Measurements from ENCODE around the gene LGALS4. TPM values are rescaled to one million over a fixed set of nuclear protein-coding genes. Genes with fewer than 3 reads are reported as not detected.
"Not testable (repeated sequence)": the region's sequence is repeated elsewhere in the genome, so short reads cannot be mapped to it uniquely, and the experiment has no call there.

LGALS4 gene
- total RNA-seq, 1 donor from 2014 or later: 1.1 TPM

- no peak overlapping the region for H3K4me3 ChIP-seq (ENCODE audit: low read depth, low read length)
- no peaks in the 10 kb centered on the region for H3K27me3 ChIP-seq (ENCODE audit: control insufficient read depth, insufficient read depth, low read length)
- DNase-seq (ENCODE audit: low read depth): no peak
- H3K36me3 ChIP-seq (ENCODE audit: control insufficient read depth, insufficient read depth, low read length): no peaks in the 10 kb centered on the region
- FAIRE-seq: no peak
- TF ChIP-seq, protein P1, sequence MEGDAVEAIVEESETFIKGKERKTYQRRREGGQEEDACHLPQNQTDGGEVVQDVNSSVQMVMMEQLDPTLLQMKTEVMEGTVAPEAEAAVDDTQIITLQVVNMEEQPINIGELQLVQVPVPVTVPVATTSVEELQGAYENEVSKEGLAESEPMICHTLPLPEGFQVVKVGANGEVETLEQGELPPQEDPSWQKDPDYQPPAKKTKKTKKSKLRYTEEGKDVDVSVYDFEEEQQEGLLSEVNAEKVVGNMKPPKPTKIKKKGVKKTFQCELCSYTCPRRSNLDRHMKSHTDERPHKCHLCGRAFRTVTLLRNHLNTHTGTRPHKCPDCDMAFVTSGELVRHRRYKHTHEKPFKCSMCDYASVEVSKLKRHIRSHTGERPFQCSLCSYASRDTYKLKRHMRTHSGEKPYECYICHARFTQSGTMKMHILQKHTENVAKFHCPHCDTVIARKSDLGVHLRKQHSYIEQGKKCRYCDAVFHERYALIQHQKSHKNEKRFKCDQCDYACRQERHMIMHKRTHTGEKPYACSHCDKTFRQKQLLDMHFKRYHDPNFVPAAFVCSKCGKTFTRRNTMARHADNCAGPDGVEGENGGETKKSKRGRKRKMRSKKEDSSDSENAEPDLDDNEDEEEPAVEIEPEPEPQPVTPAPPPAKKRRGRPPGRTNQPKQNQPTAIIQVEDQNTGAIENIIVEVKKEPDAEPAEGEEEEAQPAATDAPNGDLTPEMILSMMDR (IDR thresholded peaks at IDR 0.05; ENCODE audit: insufficient read depth, low read length, severe bottlenecking): no peak
Measured at GRCh38 chr19:38809592-38810252, 3.0 kb downstream of the LGALS4 start.

- Histone ChIP-seq H3K36me3 (ENCODE audit: control insufficient read depth, insufficient read depth, low read length) (no peaks in the 10 kb centered on the region), H3K4me3 (ENCODE audit: low read depth, low read length) (no peak overlapping the region), H3K27me3 (ENCODE audit: control insufficient read depth, insufficient read depth, low read length) (no peaks in the 10 kb centered on the region)
- TF ChIP-seq, protein P1 (IDR thresholded peaks at IDR 0.05; ENCODE audit: insufficient read depth, low read length, severe bottlenecking): no peak
- no peak for FAIRE-seq
- DNase-seq (ENCODE audit: low read depth): no peak
Measured at GRCh38 chr19:38808741-38809140, 4.0 kb downstream of the LGALS4 start.

- H3K36me3 ChIP-seq (ENCODE audit: control insufficient read depth, insufficient read depth, low read length); H3K4me3 ChIP-seq (ENCODE audit: low read depth, low read length); H3K27me3 ChIP-seq (ENCODE audit: control insufficient read depth, insufficient read depth, low read length); FAIRE-seq: not testable (repeated sequence)
- DNase-seq (ENCODE audit: low read depth): peak; percentile 70
Measured at GRCh38 chr19:38807374-38808098, 5.2 kb downstream of the LGALS4 start.

DNA sequence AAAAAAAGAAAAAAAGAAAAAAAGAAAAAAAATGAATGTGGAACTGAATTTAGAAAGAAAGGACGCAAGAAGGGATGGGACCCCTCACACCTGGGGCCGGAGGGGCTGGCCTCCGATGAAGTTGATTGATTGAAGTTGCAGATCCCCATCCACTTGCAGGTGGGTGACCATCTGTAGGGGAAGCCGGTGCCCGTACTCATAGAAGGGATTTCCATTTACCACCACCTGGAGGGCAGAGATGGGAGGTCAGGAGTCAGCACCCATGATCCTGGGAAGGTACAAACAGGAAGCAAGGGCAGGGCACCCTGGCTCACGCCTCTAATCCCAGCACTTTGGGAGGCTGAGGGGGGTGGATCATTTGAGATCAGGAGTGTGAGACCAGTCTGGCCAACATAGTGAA, 6.4 kb downstream of the LGALS4 start:
- no peaks in the 10 kb centered on the region for H3K27me3 ChIP-seq (ENCODE audit: control insufficient read depth, insufficient read depth, low read length)
- FAIRE-seq: no peak
- H3K4me3 ChIP-seq (ENCODE audit: low read depth, low read length): no peak overlapping the region
- no peak for DNase-seq (ENCODE audit: low read depth)
- TF ChIP-seq, protein P1 (IDR thresholded peaks at IDR 0.05; ENCODE audit: insufficient read depth, low read length, severe bottlenecking): no peak
- H3K36me3 ChIP-seq (ENCODE audit: control insufficient read depth, insufficient read depth, low read length): no peaks in the 10 kb centered on the region

- Histone ChIP-seq H3K27me3 (ENCODE audit: control insufficient read depth, insufficient read depth, low read length) (no peaks in the 10 kb centered on the region), H3K36me3 (ENCODE audit: control insufficient read depth, insufficient read depth, low read length) (no peaks in the 10 kb centered on the region), H3K4me3 (ENCODE audit: low read depth, low read length) (no peak overlapping the region)
- FAIRE-seq (no peak), DNase-seq (ENCODE audit: low read depth) (peak; percentile 59)
- TF ChIP-seq, protein P1 (IDR thresholded peaks at IDR 0.05; ENCODE audit: insufficient read depth, low read length, severe bottlenecking): no peak
Measured at GRCh38 chr19:38805180-38805579, 7.6 kb downstream of the LGALS4 start.

DNA sequence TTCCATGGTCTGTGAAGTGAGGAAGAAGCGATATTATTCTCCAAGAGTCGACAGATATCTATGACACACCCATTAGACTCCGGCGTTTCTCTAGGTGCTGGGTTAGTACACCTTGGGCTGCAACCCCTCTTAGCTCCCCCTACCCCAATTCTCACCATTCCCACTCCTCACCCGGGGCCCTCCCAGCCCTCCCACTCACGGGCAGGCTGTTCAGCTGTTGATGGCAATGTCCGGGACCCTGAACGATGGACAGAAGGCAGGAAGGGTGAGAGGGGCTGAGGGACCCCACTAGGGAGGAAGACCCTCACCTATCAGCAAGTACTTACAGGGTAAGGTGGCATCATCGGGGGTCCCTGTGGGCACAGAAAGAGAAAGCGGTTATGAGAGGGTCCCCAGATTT, 9.2 kb downstream of the LGALS4 start:
- Histone ChIP-seq H3K4me3 (ENCODE audit: low read depth, low read length) (no peak overlapping the region), H3K27me3 (ENCODE audit: control insufficient read depth, insufficient read depth, low read length) (no peaks in the 10 kb centered on the region), H3K36me3 (ENCODE audit: control insufficient read depth, insufficient read depth, low read length) (no peaks in the 10 kb centered on the region)
- FAIRE-seq (no peak), DNase-seq (ENCODE audit: low read depth) (no peak)
- TF ChIP-seq, protein P1 (IDR thresholded peaks at IDR 0.05; ENCODE audit: insufficient read depth, low read length, severe bottlenecking): no peak
